Neuron (in vitro differentiated cells): ENCODE data around the gene NCOA1.

Experiments used
- H2AFZ ChIP-seq: one replicate; pipeline ENCODE4 v1.6.1; 2013; ENCODE audit warnings: low read depth, mild to moderate bottlenecking, inconsistent platforms, low read length, moderate library complexity
- H3K27me3 ChIP-seq: one replicate; pipeline ENCODE4 v1.6.1; 2013; ENCODE audit warnings: low read length; ENCODE audit not compliant: insufficient read depth
- H3K36me3 ChIP-seq: one replicate; pipeline ENCODE4 v1.6.1; 2013; ENCODE audit warnings: low read length; ENCODE audit not compliant: insufficient read depth
- H3K4me1 ChIP-seq: one replicate; pipeline ENCODE4 v1.6.1; 2013; ENCODE audit warnings: low read length; ENCODE audit not compliant: insufficient read depth
- H3K4me3 ChIP-seq: 2 replicates; pipeline ENCODE4 v1.5.1; 2013; ENCODE audit warnings: mild to moderate bottlenecking, low read length, moderate library complexity
- H3K9me3 ChIP-seq: one replicate; pipeline ENCODE4 v1.6.1; 2013; ENCODE audit warnings: low read length

The NCOA1 gene

DNA sequence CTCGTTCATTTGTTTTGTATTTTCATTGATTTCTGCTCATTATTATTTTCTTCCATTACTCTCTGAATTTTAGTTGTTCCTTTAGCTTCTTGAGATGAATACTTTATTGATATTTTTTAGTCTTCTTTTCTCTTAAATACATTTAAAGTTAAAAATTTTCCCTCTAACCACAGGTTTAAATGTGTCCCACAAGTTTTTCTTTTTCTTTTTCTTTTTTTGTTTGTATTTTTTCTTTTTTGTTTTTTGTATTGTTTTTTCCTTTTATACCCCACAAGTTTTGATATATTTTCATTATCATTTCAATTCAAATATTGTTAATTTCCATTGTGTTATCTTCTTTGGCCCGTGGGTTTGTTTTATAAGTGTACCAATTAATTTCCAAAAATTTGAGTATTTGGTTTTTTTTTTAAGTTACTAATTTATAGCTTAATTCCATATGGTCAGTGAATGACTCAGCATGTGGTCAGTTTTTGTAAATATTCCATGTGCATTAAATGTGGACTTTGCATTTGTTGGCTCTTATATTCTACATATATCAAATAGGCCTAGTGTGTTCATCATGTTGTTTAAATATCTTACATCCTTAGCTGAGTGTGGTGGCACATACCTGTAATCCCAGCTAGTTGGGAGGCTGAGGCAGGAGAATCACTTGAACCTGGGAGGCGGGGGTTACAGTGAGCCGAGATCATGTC, 318.4 kb downstream of the NCOA1 start:
- Histone ChIP-seq H3K36me3 (peaks cover 42% of the 10 kb centered on the region), H3K4me3 (no peak overlapping the region), H3K27me3 (no peaks in the 10 kb centered on the region), H3K9me3 (peaks cover 12% of the 10 kb centered on the region), H2AFZ (no peak overlapping the region), H3K4me1 (peaks cover 6% of the 10 kb centered on the region)

- Histone ChIP-seq H3K4me3 (no peak overlapping the region), H3K4me1 (peaks cover 6% of the 10 kb centered on the region), H3K9me3 (no peaks in the 10 kb centered on the region), H3K36me3 (peaks cover 56% of the 10 kb centered on the region), H3K27me3 (no peaks in the 10 kb centered on the region), H2AFZ (no peak overlapping the region)
Observed at GRCh38 chr2:24813691-24814137, 322.7 kb downstream of the NCOA1 start.

- H3K4me3 ChIP-seq, result no peak overlapping the region
- no peaks in the 10 kb centered on the region for H3K27me3 ChIP-seq
- no peak overlapping the region for H2AFZ ChIP-seq
- H3K36me3 ChIP-seq, result peaks cover 64% of the 10 kb centered on the region
- H3K9me3 ChIP-seq, result no peaks in the 10 kb centered on the region
- H3K4me1 ChIP-seq, result peaks cover 6% of the 10 kb centered on the region
Observed at GRCh38 chr2:24814516-24814915, 323.5 kb downstream of the NCOA1 start.

DNA sequence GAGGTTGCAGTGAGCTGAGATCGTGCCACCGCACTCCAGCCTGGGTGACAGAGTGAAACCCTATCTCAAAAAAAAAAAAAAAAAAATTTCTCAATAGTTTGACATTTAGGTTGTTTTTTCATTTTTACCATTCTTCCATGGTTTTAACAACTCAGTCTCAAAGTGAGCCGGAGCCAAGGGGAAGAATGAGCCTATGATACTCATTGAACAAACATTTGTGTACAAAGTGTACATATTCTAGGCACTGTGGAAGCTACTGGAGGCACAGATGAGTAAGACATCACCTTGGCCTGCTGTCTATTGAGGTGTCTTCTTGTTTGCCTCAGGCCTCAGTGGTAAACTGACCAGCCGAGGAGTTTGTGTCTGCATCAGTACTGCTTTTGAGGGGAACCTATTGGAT, 324.1 kb downstream of the NCOA1 start:
- no peaks in the 10 kb centered on the region for H3K27me3 ChIP-seq
- peaks cover 6% of the 10 kb centered on the region for H3K4me1 ChIP-seq
- no peak overlapping the region for H3K4me3 ChIP-seq
- peaks cover 67% of the 10 kb centered on the region for H3K36me3 ChIP-seq
- H2AFZ ChIP-seq, result no peak overlapping the region
- H3K9me3 ChIP-seq, result no peaks in the 10 kb centered on the region

GRCh38 chr2:24816404-24816803, 325.4 kb downstream of the NCOA1 start:
- Histone ChIP-seq H3K9me3 (no peaks in the 10 kb centered on the region), H3K36me3 (peaks cover 79% of the 10 kb centered on the region)

GRCh38 chr2:24816884-24817283, 325.8 kb downstream of the NCOA1 start:
- H3K27me3 ChIP-seq, result no peaks in the 10 kb centered on the region

More at GRCh38 chr2:24816404-24816803, 325.4 kb downstream of the NCOA1 start:
- no peak overlapping the region for H3K4me3 ChIP-seq
- no peak overlapping the region for H2AFZ ChIP-seq
- no peaks in the 10 kb centered on the region for H3K27me3 ChIP-seq
- peaks cover 8% of the 10 kb centered on the region for H3K4me1 ChIP-seq

GRCh38 chr2:24818721-24819167, 327.7 kb downstream of the NCOA1 start:
- no peak overlapping the region for H2AFZ ChIP-seq
- no peaks in the 10 kb centered on the region for H3K27me3 ChIP-seq
- no peaks in the 10 kb centered on the region for H3K9me3 ChIP-seq
- H3K36me3 ChIP-seq, result peaks cover 87% of the 10 kb centered on the region
- no peak overlapping the region for H3K4me3 ChIP-seq
- H3K4me1 ChIP-seq, result peaks cover 15% of the 10 kb centered on the region

More at GRCh38 chr2:24816884-24817283, 325.8 kb downstream of the NCOA1 start:
- H2AFZ ChIP-seq, result no peak overlapping the region
- peaks cover 84% of the 10 kb centered on the region for H3K36me3 ChIP-seq
- H3K4me1 ChIP-seq, result peaks cover 13% of the 10 kb centered on the region
- no peak overlapping the region for H3K4me3 ChIP-seq
- H3K9me3 ChIP-seq, result no peaks in the 10 kb centered on the region

DNA sequence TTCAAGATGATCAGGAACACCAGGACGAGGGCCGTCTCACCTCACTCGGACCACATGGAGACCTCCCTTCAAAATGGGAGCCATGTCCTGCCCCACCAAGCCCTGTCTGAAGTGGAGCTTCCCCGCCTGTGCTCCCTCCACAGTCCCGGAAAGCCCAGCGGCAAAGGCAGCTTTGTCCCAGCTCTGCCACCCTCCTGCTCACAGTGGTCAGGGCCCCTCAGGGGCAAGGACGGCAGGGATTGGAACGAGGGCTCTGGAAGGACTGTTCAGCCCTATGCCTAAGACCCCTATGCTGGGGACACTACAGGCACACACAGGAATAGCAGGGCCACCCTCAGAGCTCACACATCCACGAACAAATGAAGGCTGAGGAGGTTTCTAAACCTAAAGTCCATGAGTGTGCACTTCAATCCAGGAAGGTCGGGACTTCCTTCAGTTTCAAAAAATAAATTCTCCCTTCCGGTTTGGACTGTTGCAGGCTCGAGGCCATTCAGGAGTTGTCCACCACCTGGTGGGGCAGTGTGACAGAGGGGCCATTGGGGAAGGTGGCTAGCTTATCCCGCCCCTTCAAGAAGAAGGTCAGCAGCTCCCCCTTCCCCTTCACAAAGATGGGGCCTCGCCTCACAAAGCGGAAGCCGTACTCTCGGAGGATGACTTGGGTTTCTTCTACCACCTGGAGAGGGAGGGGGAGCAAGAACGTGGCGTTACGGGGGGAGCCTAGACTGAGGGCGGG, 328.6 kb downstream of the NCOA1 start:
- Histone ChIP-seq H2AFZ (no peak overlapping the region), H3K9me3 (no peaks in the 10 kb centered on the region), H3K36me3 (peaks cover 84% of the 10 kb centered on the region), H3K27me3 (no peaks in the 10 kb centered on the region), H3K4me3 (no peak overlapping the region), H3K4me1 (peaks cover 13% of the 10 kb centered on the region)

- Histone ChIP-seq H3K4me1 (peaks cover 13% of the 10 kb centered on the region), H2AFZ (no peak overlapping the region), H3K9me3 (no peaks in the 10 kb centered on the region), H3K36me3 (peaks cover 83% of the 10 kb centered on the region), H3K27me3 (no peaks in the 10 kb centered on the region), H3K4me3 (no peak overlapping the region)
Observed at GRCh38 chr2:24820175-24820513, 329.1 kb downstream of the NCOA1 start.
